ENCODE measurements around the gene NEIL1. TPM values are rescaled to one million over a fixed set of nuclear protein-coding genes. Genes with fewer than 3 reads are reported as not detected.
"Not testable (repeated sequence)": the region's sequence is repeated elsewhere in the genome, so short reads cannot be mapped to it uniquely, and the experiment has no call there.

Gene NEIL1
- total and polyA plus RNA-seq, 4 experiments from 2014 or later = 1.5 to 16.4 (median 7.8) TPM

GRCh38 chr15:75371486-75371885 is 24.6 kb downstream of the NEIL1 start:
- Histone ChIP-seq H3K36me3 (ENCODE audit: insufficient read depth, low read length) (peaks cover 54% of the 10 kb centered on the region), H3K27me3 (ENCODE audit: insufficient read depth, low read length) (no peaks in the 10 kb centered on the region), H3K27ac (ENCODE audit: low read depth, low read length) (no peak overlapping the region), H3K4me3 (ENCODE audit: low read length in 2 of 2) (no peak overlapping the region), H3K9me3 (ENCODE audit: control insufficient read depth in 1 of 2, low read length in 2 of 2) (no peaks in the 10 kb centered on the region), H3K4me1 (ENCODE audit: insufficient read depth, low read length) (peaks cover 24% of the 10 kb centered on the region)
- intact Hi-C loops (cut with micrococcal nuclease) = no loop called here
- H3K36me3 Mint-ChIP-seq = peaks cover 38 to 74% of the 10 kb centered on the region in 2 donors
- H3K9me3 Mint-ChIP-seq = no peaks in the 10 kb centered on the region
- no peak for DNase-seq
- POLR2A ChIA-PET (ENCODE audit: partially characterized antibody) = interaction anchor here (1.2 kb wide), 1 partner anchor 80 kb away, joined by 6 read pairs; the partner anchor contains the start of gene SIN3A
- H3K4me3 Mint-ChIP-seq = no peak overlapping the region
- H3K27me3 Mint-ChIP-seq = no peaks in the 10 kb centered on the region
- peak overlapping the region in 1 of 7 donors; percentile 62 for H3K27ac Mint-ChIP-seq
- peaks cover 7 to 32% (median 25%) of the 10 kb centered on the region in 4 donors for H3K4me1 Mint-ChIP-seq
- CTCF ChIA-PET (ENCODE audit: partially characterized antibody) = interaction anchor here (2.5 kb wide), 1 partner anchor 269 kb away, joined by 8 read pairs; the partner anchor contains the start of gene IMP3

GRCh38 chr15:75371901-75372688 is 25.3 kb downstream of the NEIL1 start:
- Mint-ChIP-seq H3K4me1 (peaks cover 7 to 26% (median 21%) of the 10 kb centered on the region in 4 donors), H3K27me3 (no peaks in the 10 kb centered on the region), H3K27ac (no peak overlapping the region), H3K9me3 (no peaks in the 10 kb centered on the region), H3K36me3 (peaks cover 40 to 80% of the 10 kb centered on the region in 2 donors), H3K4me3 (no peak overlapping the region)
- intact Hi-C loops (cut with micrococcal nuclease) = no loop called here
- H3K36me3 ChIP-seq (ENCODE audit: insufficient read depth, low read length) = peaks cover 48% of the 10 kb centered on the region
- H3K27ac ChIP-seq (ENCODE audit: low read depth, low read length) = no peak overlapping the region
- H3K4me1 ChIP-seq (ENCODE audit: insufficient read depth, low read length) = peaks cover 18% of the 10 kb centered on the region
- CTCF ChIA-PET (ENCODE audit: partially characterized antibody) = no interaction called here
- H3K4me3 ChIP-seq (ENCODE audit: low read length in 2 of 2) = no peak overlapping the region
- H3K27me3 ChIP-seq (ENCODE audit: insufficient read depth, low read length) = no peaks in the 10 kb centered on the region
- POLR2A ChIA-PET (ENCODE audit: partially characterized antibody) = no interaction called here
- H3K9me3 ChIP-seq (ENCODE audit: control insufficient read depth in 1 of 2, low read length in 2 of 2) = no peaks in the 10 kb centered on the region
- no peak for DNase-seq

GRCh38 chr15:75380773-75381172 is 33.9 kb downstream of the NEIL1 start:
- no peaks in the 10 kb centered on the region for H3K27me3 Mint-ChIP-seq
- peaks cover 31 to 75% of the 10 kb centered on the region in 2 donors for H3K36me3 Mint-ChIP-seq
- Histone ChIP-seq H3K27ac (ENCODE audit: low read depth, low read length) (no peak overlapping the region), H3K4me3 (ENCODE audit: low read length in 2 of 2) (no peak overlapping the region), H3K9me3 (ENCODE audit: control insufficient read depth in 1 of 2, low read length in 2 of 2) (no peaks in the 10 kb centered on the region), H3K36me3 (ENCODE audit: insufficient read depth, low read length) (peaks cover 49% of the 10 kb centered on the region), H3K27me3 (ENCODE audit: insufficient read depth, low read length) (no peaks in the 10 kb centered on the region), H3K4me1 (ENCODE audit: insufficient read depth, low read length) (no peaks in the 10 kb centered on the region)
- DNase-seq = no peak
- H3K4me1 Mint-ChIP-seq = peaks cover 0 to 3% (median 2%) of the 10 kb centered on the region in 4 donors
- intact Hi-C loops (cut with micrococcal nuclease) = no loop called here
- peak overlapping the region in 3 of 7 donors; percentile 53 to 77 (median 63) for H3K27ac Mint-ChIP-seq
- POLR2A ChIA-PET (ENCODE audit: partially characterized antibody) = interaction anchor here (1.1 to 1.8 kb wide), 2 partner anchors 12 to 259 kb away, joined by 3 to 8 read pairs; partner anchors contain the start of genes IMP3 and MAN2C1
- no peak overlapping the region for H3K4me3 Mint-ChIP-seq
- CTCF ChIA-PET (ENCODE audit: partially characterized antibody) = interaction anchor here (3.5 kb wide), 1 partner anchor 12 kb away, joined by 20 read pairs; the partner anchor contains the start of gene MAN2C1
- H3K9me3 Mint-ChIP-seq = no peaks in the 10 kb centered on the region

GRCh38 chr15:75383986-75384385 is 37.1 kb downstream of the NEIL1 start:
- H3K9me3 ChIP-seq (ENCODE audit: control insufficient read depth in 1 of 2, low read length in 2 of 2); H3K4me1 Mint-ChIP-seq; H3K4me1 ChIP-seq (ENCODE audit: insufficient read depth, low read length); H3K9me3 Mint-ChIP-seq; DNase-seq; H3K4me3 Mint-ChIP-seq; H3K27ac ChIP-seq (ENCODE audit: low read depth, low read length); H3K27me3 Mint-ChIP-seq; intact Hi-C loops (cut with micrococcal nuclease); POLR2A ChIA-PET (ENCODE audit: partially characterized antibody); H3K4me3 ChIP-seq (ENCODE audit: low read length in 2 of 2); H3K27ac Mint-ChIP-seq; H3K27me3 ChIP-seq (ENCODE audit: insufficient read depth, low read length): not testable (repeated sequence)
- peaks cover 36 to 76% of the 10 kb centered on the region in 2 donors for H3K36me3 Mint-ChIP-seq
- CTCF ChIA-PET (ENCODE audit: partially characterized antibody) = interaction anchor here (0.8 kb wide), 1 partner anchor 15 kb away, joined by 3 read pairs; the partner anchor contains the start of gene MAN2C1
- peaks cover 69% of the 10 kb centered on the region for H3K36me3 ChIP-seq (ENCODE audit: insufficient read depth, low read length)

- peak overlapping the region in 2 of 7 donors; percentile 30 to 85 for H3K27ac Mint-ChIP-seq
- POLR2A ChIA-PET (ENCODE audit: partially characterized antibody) = no interaction called here
- H3K9me3 Mint-ChIP-seq = no peaks in the 10 kb centered on the region
- no peak for DNase-seq
- Histone ChIP-seq H3K27ac (ENCODE audit: low read depth, low read length) (no peak overlapping the region), H3K36me3 (ENCODE audit: insufficient read depth, low read length) (peaks cover 82% of the 10 kb centered on the region), H3K4me3 (ENCODE audit: low read length in 2 of 2) (no peak overlapping the region), H3K4me1 (ENCODE audit: insufficient read depth, low read length) (no peaks in the 10 kb centered on the region), H3K27me3 (ENCODE audit: insufficient read depth, low read length) (no peaks in the 10 kb centered on the region), H3K9me3 (ENCODE audit: control insufficient read depth in 1 of 2, low read length in 2 of 2) (no peaks in the 10 kb centered on the region)
- H3K4me3 Mint-ChIP-seq = no peak overlapping the region
- no peaks in the 10 kb centered on the region for H3K27me3 Mint-ChIP-seq
- intact Hi-C loops (cut with micrococcal nuclease) = no loop called here
- CTCF ChIA-PET (ENCODE audit: partially characterized antibody) = interaction anchor here (0.8 kb wide), 1 partner anchor 20 kb away, joined by 4 read pairs; no protein-coding TSS in a partner anchor
- peaks cover 56 to 90% of the 10 kb centered on the region in 2 donors for H3K36me3 Mint-ChIP-seq
- H3K4me1 Mint-ChIP-seq = peaks cover 6 to 10% (median 6%) of the 10 kb centered on the region in 4 donors
These were observed 43.0 kb downstream of the NEIL1 start for GRCh38 chr15:75389791-75390382.

GRCh38 chr15:75397494-75397893 is 50.7 kb downstream of the NEIL1 start:
- Mint-ChIP-seq H3K9me3 (no peaks in the 10 kb centered on the region), H3K36me3 (peaks cover 42 to 80% of the 10 kb centered on the region in 2 donors), H3K4me3 (no peak overlapping the region), H3K27me3 (no peaks in the 10 kb centered on the region), H3K4me1 (peaks cover 4 to 18% (median 13%) of the 10 kb centered on the region in 4 donors), H3K27ac (peak overlapping the region in 4 of 7 donors; percentile 9 to 68 (median 22))
- no peak overlapping the region for H3K27ac ChIP-seq (ENCODE audit: low read depth, low read length)
- H3K4me1 ChIP-seq (ENCODE audit: insufficient read depth, low read length) = no peaks in the 10 kb centered on the region
- ChIA-PET POLR2A (ENCODE audit: partially characterized antibody) (no interaction called here), CTCF (ENCODE audit: partially characterized antibody) (interaction anchor here (1.1 kb wide), 1 partner anchor 44 kb away, joined by 3 read pairs; no protein-coding TSS in a partner anchor)
- intact Hi-C loops (cut with micrococcal nuclease) = no loop called here
- H3K27me3 ChIP-seq (ENCODE audit: insufficient read depth, low read length) = no peaks in the 10 kb centered on the region
- H3K4me3 ChIP-seq (ENCODE audit: low read length in 2 of 2) = no peak overlapping the region
- H3K36me3 ChIP-seq (ENCODE audit: insufficient read depth, low read length) = peaks cover 78% of the 10 kb centered on the region
- H3K9me3 ChIP-seq (ENCODE audit: control insufficient read depth in 1 of 2, low read length in 2 of 2) = no peaks in the 10 kb centered on the region
- DNase-seq = no peak

- Histone ChIP-seq H3K9me3 (ENCODE audit: control insufficient read depth in 1 of 2, low read length in 2 of 2) (no peaks in the 10 kb centered on the region), H3K4me1 (ENCODE audit: insufficient read depth, low read length) (no peaks in the 10 kb centered on the region), H3K27ac (ENCODE audit: low read depth, low read length) (no peak overlapping the region), H3K36me3 (ENCODE audit: insufficient read depth, low read length) (peaks cover 43% of the 10 kb centered on the region), H3K27me3 (ENCODE audit: insufficient read depth, low read length) (no peaks in the 10 kb centered on the region), H3K4me3 (ENCODE audit: low read length in 2 of 2) (no peak overlapping the region)
- ChIA-PET CTCF (ENCODE audit: partially characterized antibody) (interaction anchor here (1.1 to 1.2 kb wide), 2 partner anchors 13 to 36 kb away, joined by 3 to 6 read pairs; partner anchors contain the start of gene MAN2C1), POLR2A (ENCODE audit: partially characterized antibody) (no interaction called here)
- Mint-ChIP-seq H3K9me3 (no peaks in the 10 kb centered on the region), H3K27ac (no peak overlapping the region), H3K4me1 (peaks cover 0 to 13% (median 6%) of the 10 kb centered on the region in 4 donors), H3K4me3 (no peak overlapping the region), H3K36me3 (peaks cover 38 to 70% of the 10 kb centered on the region in 2 donors), H3K27me3 (no peaks in the 10 kb centered on the region)
- no peak for DNase-seq
- intact Hi-C loops (cut with micrococcal nuclease) = no loop called here
These were observed 57.1 kb downstream of the NEIL1 start for GRCh38 chr15:75403892-75404291.

All from CD4-positive, alpha-beta memory T cell (primary cell).